ENCODE data around the gene CDX1.
A peak's percentile ranks its signal among the peaks of the same experiment; 100 is the strongest.

Gene CDX1

DNA sequence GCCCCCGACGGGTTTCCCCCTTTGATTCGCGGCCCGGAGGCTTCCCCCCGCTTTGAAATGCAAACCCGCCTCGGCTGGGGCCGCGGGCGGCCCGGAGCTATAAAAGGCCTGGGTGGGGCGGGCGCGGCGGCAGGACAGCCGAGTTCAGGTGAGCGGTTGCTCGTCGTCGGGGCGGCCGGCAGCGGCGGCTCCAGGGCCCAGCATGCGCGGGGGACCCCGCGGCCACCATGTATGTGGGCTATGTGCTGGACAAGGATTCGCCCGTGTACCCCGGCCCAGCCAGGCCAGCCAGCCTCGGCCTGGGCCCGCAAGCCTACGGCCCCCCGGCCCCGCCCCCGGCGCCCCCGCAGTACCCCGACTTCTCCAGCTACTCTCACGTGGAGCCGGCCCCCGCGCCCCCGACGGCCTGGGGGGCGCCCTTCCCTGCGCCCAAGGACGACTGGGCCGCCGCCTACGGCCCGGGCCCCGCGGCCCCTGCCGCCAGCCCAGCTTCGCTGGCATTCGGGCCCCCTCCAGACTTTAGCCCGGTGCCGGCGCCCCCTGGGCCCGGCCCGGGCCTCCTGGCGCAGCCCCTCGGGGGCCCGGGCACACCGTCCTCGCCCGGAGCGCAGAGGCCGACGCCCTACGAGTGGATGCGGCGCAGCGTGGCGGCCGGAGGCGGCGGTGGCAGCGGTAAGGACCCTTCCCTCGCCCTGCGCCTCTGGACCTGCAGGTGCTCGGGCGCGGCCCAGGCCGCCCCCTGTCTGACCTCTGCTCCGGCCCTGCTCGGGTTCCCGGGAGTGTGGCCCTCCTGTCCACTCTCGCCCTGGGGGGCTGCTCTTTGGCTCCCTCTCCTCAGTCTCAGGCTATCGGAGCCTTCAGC is at the start of gene CDX1:
Gene CDX1 (plus strand): TSS at position 129 of the 862 bp plus-strand sequence. CDS start 99 bp downstream, at position 228.
- no peak for DNase-seq

DNA sequence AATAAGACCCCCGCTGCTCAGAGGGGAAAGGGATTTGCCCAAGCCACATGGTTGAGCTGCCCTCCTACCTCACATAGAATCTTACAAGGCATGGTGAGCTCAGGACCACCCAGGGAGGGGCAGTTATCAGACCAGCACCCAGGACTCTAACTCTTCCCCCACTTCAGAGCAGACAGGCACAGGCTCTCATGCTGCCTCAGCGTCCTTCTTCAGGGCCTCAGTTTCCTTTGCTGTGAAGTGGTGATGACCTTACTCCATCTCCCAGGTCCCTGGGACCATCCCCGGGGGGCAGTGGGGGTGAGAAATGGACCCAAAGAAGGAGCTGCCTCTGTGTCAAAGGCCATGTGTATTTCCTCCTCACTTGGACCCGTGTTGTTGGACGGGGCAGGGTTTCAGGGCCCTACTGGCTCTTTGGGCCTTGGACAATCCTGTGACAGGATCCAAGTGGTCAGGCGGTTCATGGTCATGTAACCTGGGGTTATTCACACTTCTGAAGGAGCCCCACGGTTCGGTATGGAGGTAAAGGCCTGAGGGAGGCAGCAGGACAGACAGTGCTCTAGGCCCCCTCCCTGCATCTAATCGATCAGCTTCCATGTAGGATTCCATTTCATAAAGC is 48.5 kb upstream of the CDX1 start:
- DNase-seq = no peak

GRCh38 chr5:150118561-150119229 is 47.9 kb upstream of the CDX1 start:
- no peak for DNase-seq

DNA sequence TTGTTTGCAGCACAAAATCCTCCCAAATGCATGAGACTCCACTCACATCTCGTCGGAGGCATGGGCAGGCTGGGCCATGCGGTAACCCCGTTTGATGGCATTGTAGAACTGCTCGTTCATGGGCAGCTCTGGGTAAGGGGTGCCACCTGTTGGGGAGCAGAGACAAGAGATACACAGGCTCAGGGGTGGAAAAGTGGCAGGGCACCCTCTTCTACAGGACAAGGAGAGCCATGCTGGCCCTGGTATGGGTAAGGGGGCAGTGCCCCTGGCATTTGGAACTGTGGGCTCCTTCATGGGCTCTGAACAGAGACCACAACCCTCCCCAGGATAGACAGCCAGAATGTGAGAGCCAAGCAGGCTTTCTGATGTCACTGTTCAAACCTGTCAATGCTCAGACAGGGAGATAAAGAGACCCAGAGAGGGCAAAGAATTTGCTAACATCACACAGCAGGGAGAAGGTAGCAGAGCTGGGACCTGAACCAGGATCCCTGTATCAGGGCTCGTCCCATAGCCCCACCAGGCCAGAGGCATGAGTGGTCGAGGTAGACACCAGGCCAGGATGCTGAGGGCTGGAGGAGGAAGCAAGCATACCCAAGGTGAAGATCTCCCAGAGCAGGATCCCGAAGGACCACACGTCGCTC is 47.0 kb upstream of the CDX1 start:
- DNase-seq = no peak

GRCh38 chr5:150120062-150120441 is 46.5 kb upstream of the CDX1 start:
- no peak for DNase-seq

- no peak for DNase-seq
Measured at GRCh38 chr5:150120617-150121447, 45.7 kb upstream of the CDX1 start.

GRCh38 chr5:150121448-150122157 is 45.0 kb upstream of the CDX1 start:
- DNase-seq = no peak

DNA sequence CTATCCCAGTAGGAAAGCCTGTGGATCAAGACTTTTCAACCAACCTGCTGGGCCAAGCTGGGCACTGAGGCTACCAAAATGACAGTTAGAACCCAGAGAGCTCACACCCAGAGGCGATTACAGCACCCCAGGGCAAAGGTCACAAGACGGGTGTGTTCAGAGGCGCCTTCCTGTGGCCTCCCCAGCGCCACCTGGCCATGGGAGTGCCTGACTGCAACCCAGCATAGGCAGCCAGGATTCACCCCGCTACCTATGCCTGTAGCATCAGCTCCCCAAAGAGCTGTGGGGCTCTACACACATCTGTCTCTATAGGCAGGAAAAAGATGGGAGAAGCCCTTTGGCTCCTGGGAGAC is 44.4 kb upstream of the CDX1 start:
- DNase-seq = no peak

DNA sequence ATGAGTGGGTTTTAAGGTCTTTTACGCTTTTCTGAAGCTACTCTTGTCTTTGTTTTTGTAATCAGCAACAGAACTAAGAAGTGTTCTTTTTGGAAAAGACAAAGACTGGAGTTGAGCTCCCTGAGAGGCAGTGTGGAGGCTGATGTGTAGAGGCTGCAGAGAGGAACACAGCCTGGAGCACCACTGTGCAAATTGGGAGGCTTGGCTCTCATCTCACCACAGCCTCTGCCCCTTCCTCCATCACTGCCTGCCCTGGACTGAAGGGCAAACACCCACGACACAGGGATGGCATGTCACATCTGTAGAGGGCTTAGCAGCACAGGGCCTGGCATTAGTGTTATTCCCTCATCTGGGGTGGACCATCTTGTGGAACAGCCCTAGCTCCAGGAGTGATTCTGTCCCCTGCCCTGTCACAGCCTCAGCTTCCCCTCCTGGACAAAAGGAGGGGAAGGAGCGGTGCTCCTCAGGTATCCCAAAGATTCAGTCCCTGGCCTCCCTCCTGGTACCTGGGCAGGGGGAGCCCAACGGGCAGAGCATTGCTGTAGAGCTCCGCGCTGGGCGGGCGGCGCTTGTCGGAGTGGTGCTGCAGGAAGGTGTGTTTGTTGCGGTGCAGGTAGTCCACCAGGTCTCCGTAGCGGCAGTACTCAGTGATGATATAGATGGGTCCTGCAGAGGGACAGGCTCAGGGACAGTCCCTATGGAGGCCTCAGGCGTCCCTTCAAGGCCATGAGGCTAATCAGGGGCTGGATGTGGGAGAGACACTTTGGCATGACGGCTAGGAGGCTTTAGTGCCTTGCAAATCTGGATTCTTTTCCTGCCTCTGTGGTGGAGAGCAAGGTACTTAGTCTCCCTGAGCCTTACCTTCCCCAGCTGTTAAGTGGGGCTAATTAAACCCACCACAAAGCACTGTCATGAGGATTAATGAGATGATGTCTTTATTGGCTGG is 43.8 kb upstream of the CDX1 start:
- DNase-seq = no peak

DNA sequence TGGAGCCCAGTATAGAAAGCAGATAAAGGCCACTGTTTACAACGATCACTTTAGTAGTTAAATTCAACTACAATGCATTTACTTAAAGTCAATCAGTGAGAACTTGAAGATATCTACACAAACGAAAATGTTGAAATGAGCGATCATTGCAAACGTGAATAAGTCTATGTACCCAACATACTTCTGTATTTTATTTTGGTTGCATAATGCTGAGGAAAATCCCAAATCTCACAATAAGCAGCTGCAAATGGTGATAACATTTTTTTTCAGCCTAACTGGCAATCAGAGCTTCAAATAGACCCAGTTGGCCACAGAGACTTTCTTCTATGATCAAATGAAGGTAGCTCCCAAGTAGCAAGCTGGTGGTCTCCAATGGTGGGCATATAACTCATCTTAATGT is 43.0 kb upstream of the CDX1 start:
- no peak for DNase-seq

DNA sequence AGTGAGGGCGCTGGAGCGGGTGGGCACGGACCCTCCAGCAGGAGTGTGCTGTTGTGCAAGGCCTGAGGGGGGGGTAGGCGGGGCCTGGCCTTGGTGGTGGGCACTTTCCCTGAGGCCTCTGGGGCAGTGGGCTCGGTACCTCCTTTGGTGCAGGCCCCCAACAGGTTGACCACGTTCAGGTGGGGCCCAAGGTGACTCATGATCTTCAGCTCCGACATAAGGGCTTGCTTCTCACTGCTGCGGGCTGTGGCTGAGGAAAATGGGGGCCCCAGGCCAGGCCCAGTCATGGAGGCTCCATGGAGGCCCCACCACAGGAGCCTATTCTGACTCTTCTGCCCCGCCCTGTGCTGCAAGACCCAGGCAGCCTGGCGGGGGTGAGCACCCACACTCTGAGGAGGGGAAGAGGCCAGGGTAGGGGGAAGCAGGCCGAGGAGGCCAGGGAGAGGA is 42.4 kb upstream of the CDX1 start:
- no peak for DNase-seq

GRCh38 chr5:150124596-150124995 is 42.0 kb upstream of the CDX1 start:
- no peak for DNase-seq

DNA sequence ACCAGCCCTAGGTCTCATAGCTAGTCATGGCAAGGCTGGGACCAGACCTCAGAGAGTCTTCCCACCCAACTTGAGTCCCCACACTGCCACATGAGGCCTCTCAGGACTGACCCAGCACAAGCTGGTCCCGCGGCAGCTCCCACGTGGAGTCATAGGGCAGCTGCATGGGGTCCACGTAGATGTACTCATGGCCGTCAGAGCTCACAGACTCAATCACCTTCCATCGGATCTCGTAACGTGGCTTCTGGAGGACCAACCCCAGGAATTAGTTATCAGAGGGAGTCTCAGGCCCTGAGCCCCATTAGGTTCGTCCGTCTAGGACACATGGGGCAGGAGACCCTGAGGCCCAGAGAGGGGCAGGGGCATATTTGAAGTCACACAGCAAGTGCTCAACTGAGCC is 41.2 kb upstream of the CDX1 start:
- no peak for DNase-seq

GRCh38 chr5:150126199-150126920 is 40.2 kb upstream of the CDX1 start:
- DNase-seq = no peak

GRCh38 chr5:150126921-150127265 is 39.7 kb upstream of the CDX1 start:
- no peak for DNase-seq

GRCh38 chr5:150129454-150129812 is 37.1 kb upstream of the CDX1 start:
- DNase-seq = no peak

DNA sequence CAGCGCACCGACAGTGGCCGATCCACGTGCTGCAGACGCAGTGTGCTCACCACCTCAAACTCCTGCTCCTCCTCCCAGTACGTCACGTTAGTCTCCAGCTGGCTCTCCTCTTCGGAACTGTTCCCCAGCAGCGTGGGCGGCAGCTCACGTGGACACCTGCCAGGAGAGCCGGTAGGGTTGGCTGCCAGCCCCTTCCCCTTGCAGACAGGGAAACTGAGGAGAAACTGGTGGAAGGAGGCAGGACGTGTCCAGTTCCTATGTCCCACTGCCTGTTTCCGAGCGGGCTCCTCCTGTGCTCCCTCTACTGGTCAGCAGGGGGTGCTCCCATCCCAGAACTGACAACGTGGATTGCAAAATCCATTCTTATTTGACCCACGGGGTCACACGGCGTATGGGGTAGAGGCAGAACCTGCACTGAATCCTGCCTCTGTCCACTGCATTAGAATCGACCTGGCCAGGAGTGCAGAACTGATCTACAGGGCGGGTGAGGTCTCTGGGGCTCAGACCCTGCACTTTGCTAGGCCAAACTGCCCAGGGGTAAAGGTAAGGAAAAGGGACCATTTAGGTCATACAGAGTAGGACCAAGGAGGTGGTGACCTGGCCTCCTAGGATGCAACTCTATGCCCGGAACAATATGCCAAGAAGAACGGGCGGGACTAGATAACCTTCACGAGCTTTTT is 36.6 kb upstream of the CDX1 start:
- peak in 1 of 2 experiments; percentile 77 for DNase-seq

- no peak for DNase-seq
Measured at GRCh38 chr5:150130493-150130922, 36.1 kb upstream of the CDX1 start.

- no peak for DNase-seq
Measured at GRCh38 chr5:150131461-150131860, 35.1 kb upstream of the CDX1 start.

Data from NCI-H526 (cell line).